ENCODE data around the gene OSTF1. TPM values are rescaled to one million over a fixed set of nuclear protein-coding genes. Genes with fewer than 3 reads are reported as not detected.

OSTF1 gene, protein sequence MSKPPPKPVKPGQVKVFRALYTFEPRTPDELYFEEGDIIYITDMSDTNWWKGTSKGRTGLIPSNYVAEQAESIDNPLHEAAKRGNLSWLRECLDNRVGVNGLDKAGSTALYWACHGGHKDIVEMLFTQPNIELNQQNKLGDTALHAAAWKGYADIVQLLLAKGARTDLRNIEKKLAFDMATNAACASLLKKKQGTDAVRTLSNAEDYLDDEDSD
- total RNA-seq: 68.2 TPM
- 100 to 1,000 TPM; 140 to 203 (median 162) TPM for polyA plus RNA-seq

DNA sequence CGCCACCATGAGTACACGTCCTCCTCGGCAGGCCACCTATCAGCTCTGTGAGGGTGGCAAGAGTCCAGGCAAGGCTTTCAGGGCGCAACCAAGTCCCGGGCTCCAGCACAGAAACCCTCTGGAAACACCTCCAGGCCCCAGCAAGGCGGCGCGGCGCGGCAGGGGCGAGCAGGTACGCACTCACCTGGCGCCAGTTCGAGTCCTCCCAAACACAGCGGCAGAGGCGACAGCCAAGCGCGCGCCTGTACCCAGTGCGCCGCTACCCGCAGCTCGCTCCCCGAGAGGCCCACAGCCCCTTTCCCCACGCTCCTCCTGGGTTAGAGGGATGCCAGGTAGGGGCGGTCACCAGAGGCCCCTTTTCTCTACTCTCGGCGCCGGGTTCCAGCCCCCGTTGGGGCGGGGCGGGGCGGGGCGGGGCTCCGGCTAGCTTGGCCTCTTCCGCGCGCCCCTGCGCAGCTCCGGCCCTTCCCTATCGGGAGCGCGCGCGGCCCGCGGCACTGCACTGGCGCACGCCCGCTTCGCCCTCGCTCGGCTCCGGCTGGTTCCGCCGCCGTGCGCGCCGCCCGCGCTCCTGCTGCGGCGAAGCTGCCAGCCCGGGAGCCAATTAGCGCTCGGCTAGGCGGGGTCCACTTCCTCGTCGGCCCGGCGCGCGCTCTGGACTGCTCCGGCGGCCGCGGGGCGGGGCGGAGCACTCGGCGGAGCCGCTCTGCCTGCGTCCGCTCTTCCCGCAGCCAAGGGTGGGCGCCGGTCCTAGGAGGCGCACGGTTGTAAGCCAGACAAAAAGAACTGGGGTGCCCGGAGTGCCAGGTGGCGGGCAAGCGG, at the start of gene OSTF1, which contains the start of gene NMRK1:
OSTF1 (plus strand) TSS at position 691 of the 822 bp plus-strand sequence. CDS start 179 bp downstream, outside the sequence.
NMRK1 (minus strand) TSS at position 332 of the 822 bp plus-strand sequence. CDS start 5,040 bp downstream, outside the sequence.
- Histone ChIP-seq H3K36me3 (ENCODE audit: control insufficient read depth, insufficient read depth, low read length) (peaks cover 2% of the 10 kb centered on the region), H3K27me3 (ENCODE audit: control insufficient read depth, insufficient read depth, low read length) (no peaks in the 10 kb centered on the region), H3K4me3 (ENCODE audit: low read depth, low read length) (peak within 1 kb of the TSS; percentile 96), H3K27ac (ENCODE audit: insufficient read depth, low read length, poor library complexity, severe bottlenecking) (peak within 1 kb of the TSS; percentile 89), H3K9me3 (ENCODE audit: control insufficient read depth in 2 of 2, low read length in 2 of 2) (no peaks in the 10 kb centered on the region), H3K4me1 (ENCODE audit: control insufficient read depth, insufficient read depth, low read length, poor library complexity, severe bottlenecking) (peaks cover 61% of the 10 kb centered on the region)
- H3K4me1 Mint-ChIP-seq: peaks cover 24 to 74% (median 57%) of the 10 kb centered on the region in 4 donors
- H3K27me3 Mint-ChIP-seq: no peaks in the 10 kb centered on the region
- peaks cover under 1% of the 10 kb centered on the region for H3K36me3 Mint-ChIP-seq
- DNase-seq (peak; percentile 89 to 97 (median 95)), ATAC-seq (ENCODE audit: low read depth in 2 of 2) (peak; percentile 88 to 93)
- H3K27ac Mint-ChIP-seq: peak within 1 kb of the TSS; percentile 90 to 97 (median 94)
- no peaks in the 10 kb centered on the region for H3K9me3 Mint-ChIP-seq
- H3K4me3 Mint-ChIP-seq: peak within 1 kb of the TSS; percentile 91 to 98 (median 96)

DNA sequence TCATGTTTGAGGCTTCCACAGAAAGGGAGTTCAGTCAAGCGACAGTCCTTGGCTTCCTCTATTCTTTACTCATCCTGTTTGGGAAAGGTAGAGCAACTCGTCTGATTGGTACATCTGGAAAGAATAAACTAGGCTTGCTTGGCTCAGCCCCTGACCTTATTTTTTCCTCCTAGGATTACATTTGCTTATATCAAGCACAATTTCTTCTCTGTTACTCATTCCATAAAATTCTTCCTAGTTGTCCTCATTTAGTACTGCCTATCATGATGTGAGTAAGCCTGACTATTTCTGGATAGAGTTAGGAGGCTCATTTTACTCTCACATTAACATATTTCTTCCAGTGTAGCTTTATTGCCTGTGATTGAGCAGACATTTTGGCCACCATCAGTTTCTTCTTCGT, 49.3 kb upstream of the OSTF1 start:
- Histone ChIP-seq H3K4me3 (ENCODE audit: low read depth, low read length) (no peak overlapping the region), H3K36me3 (ENCODE audit: control insufficient read depth, insufficient read depth, low read length) (no peaks in the 10 kb centered on the region), H3K9me3 (ENCODE audit: control insufficient read depth in 2 of 2, low read length in 2 of 2) (no peaks in the 10 kb centered on the region), H3K4me1 (ENCODE audit: control insufficient read depth, insufficient read depth, low read length, poor library complexity, severe bottlenecking) (no peaks in the 10 kb centered on the region), H3K27ac (ENCODE audit: insufficient read depth, low read length, poor library complexity, severe bottlenecking) (no peak overlapping the region), H3K27me3 (ENCODE audit: control insufficient read depth, insufficient read depth, low read length) (peaks cover 2% of the 10 kb centered on the region)
- Mint-ChIP-seq H3K27me3 (peaks cover 18% of the 10 kb centered on the region), H3K27ac (no peak overlapping the region), H3K9me3 (peaks cover 0 to 2% (median 0%) of the 10 kb centered on the region in 7 donors), H3K4me3 (no peak overlapping the region), H3K36me3 (no peaks in the 10 kb centered on the region), H3K4me1 (peaks cover 0 to 6% (median 0%) of the 10 kb centered on the region in 4 donors)
- DNase-seq (no peak), ATAC-seq (ENCODE audit: low read depth in 2 of 2) (no peak)

DNA sequence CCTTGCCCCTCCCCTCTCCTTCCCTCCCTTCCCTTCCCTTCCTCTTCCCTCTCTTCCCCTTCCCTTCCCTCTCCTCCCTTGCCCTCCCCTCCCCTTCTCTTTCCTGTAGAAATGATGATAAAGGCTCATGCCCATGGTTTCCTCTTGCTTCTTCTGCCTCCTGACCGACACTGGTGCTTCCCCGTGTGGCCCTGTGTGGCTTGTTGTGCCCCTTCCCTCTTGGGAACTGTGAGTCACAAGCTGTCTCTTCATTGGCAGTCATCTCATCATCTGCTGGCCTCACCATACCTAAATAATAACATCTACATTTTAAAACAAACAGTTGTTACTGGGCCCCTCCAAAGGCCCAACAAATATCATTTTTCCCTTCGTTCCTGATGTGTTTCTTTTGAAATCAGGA, 48.5 kb upstream of the OSTF1 start:
- DNase-seq (no peak), ATAC-seq (ENCODE audit: low read depth in 2 of 2) (no peak)
- Mint-ChIP-seq H3K4me3 (no peak overlapping the region), H3K36me3 (no peaks in the 10 kb centered on the region), H3K27ac (no peak overlapping the region), H3K27me3 (peaks cover 20% of the 10 kb centered on the region), H3K9me3 (peaks cover 0 to 2% (median 0%) of the 10 kb centered on the region in 7 donors), H3K4me1 (peaks cover 0 to 6% (median 0%) of the 10 kb centered on the region in 4 donors)
- Histone ChIP-seq H3K4me3 (ENCODE audit: low read depth, low read length) (no peak overlapping the region), H3K4me1 (ENCODE audit: control insufficient read depth, insufficient read depth, low read length, poor library complexity, severe bottlenecking) (no peaks in the 10 kb centered on the region), H3K36me3 (ENCODE audit: control insufficient read depth, insufficient read depth, low read length) (no peaks in the 10 kb centered on the region), H3K27ac (ENCODE audit: insufficient read depth, low read length, poor library complexity, severe bottlenecking) (no peak overlapping the region), H3K27me3 (ENCODE audit: control insufficient read depth, insufficient read depth, low read length) (peaks cover 3% of the 10 kb centered on the region), H3K9me3 (ENCODE audit: control insufficient read depth in 2 of 2, low read length in 2 of 2) (no peaks in the 10 kb centered on the region)

DNA sequence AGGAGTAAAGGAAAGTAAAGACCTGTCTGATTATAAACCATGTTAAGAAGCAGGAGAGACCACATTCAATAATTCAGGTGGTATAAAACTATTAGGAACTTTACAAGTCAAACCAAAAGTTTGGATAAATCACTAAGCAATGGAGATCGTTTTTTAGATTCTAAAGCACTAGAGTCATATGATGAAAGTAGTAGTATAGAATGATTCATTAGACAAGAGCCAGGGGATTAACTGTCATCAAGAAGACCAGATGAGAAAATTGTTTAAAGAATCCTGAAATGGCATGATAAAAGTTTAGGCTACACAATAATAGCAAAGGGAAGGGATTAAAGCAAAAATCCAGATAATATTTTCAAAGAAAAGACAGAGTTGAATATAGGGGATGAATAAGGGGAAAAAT, 47.3 kb upstream of the OSTF1 start:
- Mint-ChIP-seq H3K27ac (no peak overlapping the region), H3K4me3 (no peak overlapping the region), H3K4me1 (peaks cover 0 to 6% (median 0%) of the 10 kb centered on the region in 4 donors), H3K9me3 (peaks cover 0 to 2% (median 0%) of the 10 kb centered on the region in 7 donors), H3K27me3 (peaks cover 32% of the 10 kb centered on the region), H3K36me3 (no peaks in the 10 kb centered on the region)
- ATAC-seq (ENCODE audit: low read depth in 2 of 2) (no peak), DNase-seq (no peak)
- Histone ChIP-seq H3K36me3 (ENCODE audit: control insufficient read depth, insufficient read depth, low read length) (no peaks in the 10 kb centered on the region), H3K27me3 (ENCODE audit: control insufficient read depth, insufficient read depth, low read length) (peaks cover 11% of the 10 kb centered on the region), H3K27ac (ENCODE audit: insufficient read depth, low read length, poor library complexity, severe bottlenecking) (no peak overlapping the region), H3K9me3 (ENCODE audit: control insufficient read depth in 2 of 2, low read length in 2 of 2) (no peaks in the 10 kb centered on the region), H3K4me3 (ENCODE audit: low read depth, low read length) (no peak overlapping the region), H3K4me1 (ENCODE audit: control insufficient read depth, insufficient read depth, low read length, poor library complexity, severe bottlenecking) (no peaks in the 10 kb centered on the region)

DNA sequence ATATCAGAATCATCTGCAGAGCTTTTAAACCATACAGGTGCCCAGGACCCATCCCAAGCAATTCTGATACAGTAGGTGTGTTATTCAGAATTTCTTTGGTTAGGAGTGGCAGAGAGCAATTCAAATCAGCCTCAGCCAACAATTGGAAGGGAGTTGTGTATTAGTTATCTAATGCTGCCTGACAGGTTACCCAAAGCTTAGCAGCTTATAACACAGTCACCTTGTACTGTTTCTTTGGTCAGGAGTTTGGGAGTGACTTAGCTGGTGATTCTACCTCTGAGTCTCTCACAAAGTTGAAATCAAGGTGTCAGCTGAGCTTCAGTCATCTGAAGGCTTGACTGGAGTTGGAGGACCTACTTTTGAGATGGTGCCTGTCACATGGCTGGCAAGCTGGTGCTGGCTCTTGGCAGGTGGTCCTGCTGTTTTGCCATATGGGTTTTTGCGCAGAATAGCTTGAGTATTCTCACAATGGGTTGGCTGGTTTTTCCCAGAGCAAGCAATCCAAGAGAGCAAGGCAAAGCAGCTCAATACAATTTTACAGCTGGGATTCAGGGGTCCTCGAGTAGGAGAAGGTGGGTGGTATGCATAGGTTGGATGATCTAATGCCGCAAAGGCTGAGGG, 41.5 kb upstream of the OSTF1 start:
- H3K4me1 ChIP-seq (ENCODE audit: control insufficient read depth, insufficient read depth, low read length, poor library complexity, severe bottlenecking): no peaks in the 10 kb centered on the region
- no peaks in the 10 kb centered on the region for H3K36me3 ChIP-seq (ENCODE audit: control insufficient read depth, insufficient read depth, low read length)
- no peak overlapping the region for H3K4me3 ChIP-seq (ENCODE audit: low read depth, low read length)
- peaks cover 46% of the 10 kb centered on the region for H3K27me3 Mint-ChIP-seq
- no peak overlapping the region for H3K4me3 Mint-ChIP-seq
- ATAC-seq (ENCODE audit: low read depth in 2 of 2) (no peak), DNase-seq (no peak)
- H3K27me3 ChIP-seq (ENCODE audit: control insufficient read depth, insufficient read depth, low read length): peaks cover 11% of the 10 kb centered on the region
- H3K36me3 Mint-ChIP-seq: no peaks in the 10 kb centered on the region
- H3K27ac ChIP-seq (ENCODE audit: insufficient read depth, low read length, poor library complexity, severe bottlenecking): no peak overlapping the region
- H3K27ac Mint-ChIP-seq: no peak overlapping the region
- H3K9me3 Mint-ChIP-seq: no peaks in the 10 kb centered on the region
- no peaks in the 10 kb centered on the region for H3K4me1 Mint-ChIP-seq
- H3K9me3 ChIP-seq (ENCODE audit: control insufficient read depth in 2 of 2, low read length in 2 of 2): no peaks in the 10 kb centered on the region

DNA sequence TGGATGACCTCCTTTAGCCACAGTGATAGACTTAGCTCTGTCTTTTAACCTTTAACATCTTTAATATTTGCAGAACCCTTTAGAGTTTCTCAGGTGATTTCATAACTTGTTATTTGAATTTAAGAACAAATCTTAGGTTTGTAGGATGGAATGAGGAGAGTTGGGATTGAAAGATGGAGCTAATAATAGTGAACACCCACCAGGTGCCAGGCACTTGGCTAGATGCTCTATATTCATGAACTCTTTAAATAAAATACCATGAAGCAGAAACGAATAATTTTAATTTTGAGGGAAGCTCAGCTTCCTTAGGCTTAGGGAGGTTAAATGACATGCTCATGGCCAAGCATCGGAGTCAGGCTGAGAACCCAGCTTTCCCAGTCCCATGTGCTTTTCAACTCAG, 40.8 kb upstream of the OSTF1 start:
- no peak for ATAC-seq (ENCODE audit: low read depth in 2 of 2)
- Histone ChIP-seq H3K9me3 (ENCODE audit: control insufficient read depth in 2 of 2, low read length in 2 of 2) (no peaks in the 10 kb centered on the region), H3K4me3 (ENCODE audit: low read depth, low read length) (no peak overlapping the region), H3K4me1 (ENCODE audit: control insufficient read depth, insufficient read depth, low read length, poor library complexity, severe bottlenecking) (no peaks in the 10 kb centered on the region), H3K36me3 (ENCODE audit: control insufficient read depth, insufficient read depth, low read length) (no peaks in the 10 kb centered on the region), H3K27me3 (ENCODE audit: control insufficient read depth, insufficient read depth, low read length) (peaks cover 11% of the 10 kb centered on the region), H3K27ac (ENCODE audit: insufficient read depth, low read length, poor library complexity, severe bottlenecking) (no peak overlapping the region)
- no peaks in the 10 kb centered on the region for H3K4me1 Mint-ChIP-seq
- H3K27ac Mint-ChIP-seq: no peak overlapping the region
- no peak overlapping the region for H3K4me3 Mint-ChIP-seq
- no peaks in the 10 kb centered on the region for H3K9me3 Mint-ChIP-seq
- peaks cover 46% of the 10 kb centered on the region for H3K27me3 Mint-ChIP-seq
- no peak for DNase-seq
- H3K36me3 Mint-ChIP-seq: no peaks in the 10 kb centered on the region

DNA sequence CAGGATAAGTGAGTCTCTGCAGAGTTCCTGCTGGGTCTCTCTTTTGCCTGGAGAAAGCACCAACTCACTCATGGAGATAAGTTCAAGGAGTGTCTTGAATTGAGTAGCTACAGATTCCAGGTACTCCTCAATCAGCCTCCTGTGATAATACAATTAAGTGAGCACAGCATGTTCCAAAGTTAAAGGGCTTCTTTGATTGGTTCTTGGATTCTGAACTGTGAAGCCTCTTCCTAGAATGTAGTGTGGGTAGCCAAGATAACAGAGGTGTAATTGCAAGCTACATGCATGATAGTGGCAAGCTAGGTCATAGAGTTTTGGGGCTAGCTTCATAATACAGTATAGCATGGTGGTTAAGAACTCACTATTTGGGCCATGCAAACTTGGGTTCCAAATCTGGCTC, 37.0 kb upstream of the OSTF1 start:
- Histone ChIP-seq H3K27ac (ENCODE audit: insufficient read depth, low read length, poor library complexity, severe bottlenecking) (no peak overlapping the region), H3K9me3 (ENCODE audit: control insufficient read depth in 2 of 2, low read length in 2 of 2) (no peaks in the 10 kb centered on the region), H3K27me3 (ENCODE audit: control insufficient read depth, insufficient read depth, low read length) (no peaks in the 10 kb centered on the region), H3K4me1 (ENCODE audit: control insufficient read depth, insufficient read depth, low read length, poor library complexity, severe bottlenecking) (no peaks in the 10 kb centered on the region), H3K36me3 (ENCODE audit: control insufficient read depth, insufficient read depth, low read length) (no peaks in the 10 kb centered on the region), H3K4me3 (ENCODE audit: low read depth, low read length) (no peak overlapping the region)
- Mint-ChIP-seq H3K36me3 (no peaks in the 10 kb centered on the region), H3K4me3 (no peak overlapping the region), H3K27me3 (peaks cover 31% of the 10 kb centered on the region), H3K9me3 (peaks cover 0 to 3% (median 0%) of the 10 kb centered on the region in 7 donors), H3K4me1 (no peaks in the 10 kb centered on the region), H3K27ac (no peak overlapping the region)
- ATAC-seq (ENCODE audit: low read depth in 2 of 2): no peak
- no peak for DNase-seq
